ENCODE data around the gene PIEZO2. TPM values are rescaled to one million over a fixed set of nuclear protein-coding genes. Genes with fewer than 3 reads are reported as not detected.

PIEZO2 gene
- total and polyA plus RNA-seq, 8 donors, result 0.38 to 11.1 (median 3.0) TPM

GRCh38 chr18:11125492-11126315 is 23.7 kb downstream of the PIEZO2 start:
- 50 to 56% methylated on average over 10 of the region's 10 CpGs for WGBS, 2 donors
- no peaks in the 10 kb centered on the region for H3K27me3 ChIP-seq
- no peak for DNase-seq
- no peaks in the 10 kb centered on the region for H3K9me3 ChIP-seq
- intact Hi-C loops (cut with DNase I), result no loop called here
- H3K4me1 ChIP-seq, result peaks cover 0 to 6% (median 6%) of the 10 kb centered on the region in 3 donors
- no peak overlapping the region for H3K4me3 ChIP-seq
- no peak for TF ChIP-seq CTCF (IDR thresholded peaks at IDR 0.05)
- ATAC-seq, result peak; percentile 23 to 88 (median 82)
- H3K27ac ChIP-seq, result no peak overlapping the region
- H3K36me3 ChIP-seq, result no peaks in the 10 kb centered on the region
- no peak for FAIRE-seq

- no peaks in the 10 kb centered on the region for H3K27me3 ChIP-seq
- intact Hi-C loops (cut with DNase I), result no loop called here
- no peak overlapping the region for H3K4me3 ChIP-seq
- no peak for TF ChIP-seq CTCF (IDR thresholded peaks at IDR 0.05)
- H3K36me3 ChIP-seq, result no peaks in the 10 kb centered on the region
- H3K27ac ChIP-seq, result no peak overlapping the region
- no peak for ATAC-seq
- FAIRE-seq, result no peak
- no peaks in the 10 kb centered on the region for H3K9me3 ChIP-seq
- WGBS, 2 donors, result 23 to 24% methylated on average over 1 of the region's 1 CpG
- DNase-seq, result no peak
- H3K4me1 ChIP-seq, result peaks cover 0 to 13% (median 6%) of the 10 kb centered on the region in 3 donors
These were observed 25.3 kb downstream of the PIEZO2 start for GRCh38 chr18:11124054-11124453.

- no peak for TF ChIP-seq CTCF (IDR thresholded peaks at IDR 0.05)
- intact Hi-C loops (cut with DNase I), result no loop called here
- 8 to 9% methylated on average over 2 of the region's 2 CpGs for WGBS, 2 donors
- no peak overlapping the region for H3K4me3 ChIP-seq
- H3K27me3 ChIP-seq, result no peaks in the 10 kb centered on the region
- H3K4me1 ChIP-seq, result peaks cover 0 to 13% (median 6%) of the 10 kb centered on the region in 3 donors
- no peak overlapping the region for H3K27ac ChIP-seq
- peak in 3 of 4 donors; percentile 43 to 78 (median 68) for ATAC-seq
- FAIRE-seq, result no peak
- no peaks in the 10 kb centered on the region for H3K9me3 ChIP-seq
- no peak for DNase-seq
- no peaks in the 10 kb centered on the region for H3K36me3 ChIP-seq
These were observed 27.9 kb downstream of the PIEZO2 start for GRCh38 chr18:11121443-11121849.

- DNase-seq (no peak), ATAC-seq (peak in 1 of 4 donors; percentile 57), FAIRE-seq (no peak)
- WGBS, 2 donors, result 27 to 38% methylated on average over 5 of the region's 5 CpGs
- no peak overlapping the region for H3K27ac ChIP-seq
- no peaks in the 10 kb centered on the region for H3K36me3 ChIP-seq
- H3K4me3 ChIP-seq, result no peak overlapping the region
- H3K27me3 ChIP-seq, result no peaks in the 10 kb centered on the region
- no peaks in the 10 kb centered on the region for H3K9me3 ChIP-seq
- intact Hi-C loops (cut with DNase I), result no loop called here
- TF ChIP-seq CTCF (IDR thresholded peaks at IDR 0.05), result no peak
- H3K4me1 ChIP-seq, result peaks cover 0 to 13% (median 6%) of the 10 kb centered on the region in 3 donors
These were observed 29.3 kb downstream of the PIEZO2 start for GRCh38 chr18:11119959-11120587.
